LNCaP clone FGC (cell line): Measurements from ENCODE around the gene CCDC40.

ENCODE experiments used
- DNase-seq: peaks from one replicate; pipeline ENCODE4 v3.0.0-alpha.2; 2011; ENCODE audit warnings: low read depth
- H3K4me3 ChIP-seq: 2 replicates; pipeline ENCODE4 v1.5.1; 2011; ENCODE audit warnings: mild to moderate bottlenecking, low read depth, low read length, control low read depth
- TF ChIP-seq, protein P1 (sequence below): IDR thresholded peaks from 2 replicates; pipeline ENCODE4 v1.5.1; 2012; ENCODE audit warnings: mild to moderate bottlenecking; ENCODE audit not compliant: control insufficient read depth, insufficient read depth; ENCODE audit errors: extremely low read depth

The CCDC40 gene

DNA sequence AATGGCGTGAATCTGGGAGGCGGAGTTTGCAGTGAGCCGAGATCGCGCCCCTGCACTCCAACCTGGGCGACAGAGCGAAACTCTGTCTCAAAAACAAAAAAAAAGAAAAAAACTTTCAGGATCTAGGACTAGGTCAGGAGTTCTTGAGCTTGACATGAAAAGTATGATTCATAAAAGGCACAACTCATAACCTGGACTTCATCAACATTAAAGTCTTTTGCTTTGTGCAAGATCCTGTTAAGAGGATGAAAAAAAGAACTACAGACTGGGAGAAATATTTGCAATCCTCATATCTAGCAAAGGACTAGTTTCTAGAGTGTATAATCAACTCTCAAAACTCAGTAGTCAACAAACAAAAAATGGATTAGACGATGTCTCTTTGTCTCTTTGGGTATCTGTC lies 40.7 kb upstream of the CCDC40 start:
- TF ChIP-seq, protein P1, sequence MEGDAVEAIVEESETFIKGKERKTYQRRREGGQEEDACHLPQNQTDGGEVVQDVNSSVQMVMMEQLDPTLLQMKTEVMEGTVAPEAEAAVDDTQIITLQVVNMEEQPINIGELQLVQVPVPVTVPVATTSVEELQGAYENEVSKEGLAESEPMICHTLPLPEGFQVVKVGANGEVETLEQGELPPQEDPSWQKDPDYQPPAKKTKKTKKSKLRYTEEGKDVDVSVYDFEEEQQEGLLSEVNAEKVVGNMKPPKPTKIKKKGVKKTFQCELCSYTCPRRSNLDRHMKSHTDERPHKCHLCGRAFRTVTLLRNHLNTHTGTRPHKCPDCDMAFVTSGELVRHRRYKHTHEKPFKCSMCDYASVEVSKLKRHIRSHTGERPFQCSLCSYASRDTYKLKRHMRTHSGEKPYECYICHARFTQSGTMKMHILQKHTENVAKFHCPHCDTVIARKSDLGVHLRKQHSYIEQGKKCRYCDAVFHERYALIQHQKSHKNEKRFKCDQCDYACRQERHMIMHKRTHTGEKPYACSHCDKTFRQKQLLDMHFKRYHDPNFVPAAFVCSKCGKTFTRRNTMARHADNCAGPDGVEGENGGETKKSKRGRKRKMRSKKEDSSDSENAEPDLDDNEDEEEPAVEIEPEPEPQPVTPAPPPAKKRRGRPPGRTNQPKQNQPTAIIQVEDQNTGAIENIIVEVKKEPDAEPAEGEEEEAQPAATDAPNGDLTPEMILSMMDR = no peak
- no peak overlapping the region for H3K4me3 ChIP-seq
- no peak for DNase-seq

DNA sequence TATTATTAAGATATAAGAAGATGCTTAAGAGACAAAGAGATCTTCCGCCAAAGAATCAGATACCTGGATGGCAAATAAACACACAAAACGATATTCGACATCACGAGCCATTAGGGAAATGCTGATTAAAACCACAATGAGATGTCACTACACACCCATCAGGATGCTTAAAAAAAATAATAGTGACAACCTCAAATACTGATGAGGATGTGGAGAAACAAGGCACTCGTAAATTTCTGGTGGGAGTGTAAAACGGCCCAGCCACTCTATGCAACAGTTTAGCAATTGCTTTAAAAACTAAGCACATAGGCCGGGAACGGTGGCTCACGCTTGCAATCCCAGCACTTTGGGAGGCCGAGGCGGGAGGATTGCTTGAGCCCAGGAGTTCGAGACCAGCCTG lies 40.2 kb upstream of the CCDC40 start:
- no peak for DNase-seq
- no peak overlapping the region for H3K4me3 ChIP-seq
- TF ChIP-seq, protein P1 = no peak

DNA sequence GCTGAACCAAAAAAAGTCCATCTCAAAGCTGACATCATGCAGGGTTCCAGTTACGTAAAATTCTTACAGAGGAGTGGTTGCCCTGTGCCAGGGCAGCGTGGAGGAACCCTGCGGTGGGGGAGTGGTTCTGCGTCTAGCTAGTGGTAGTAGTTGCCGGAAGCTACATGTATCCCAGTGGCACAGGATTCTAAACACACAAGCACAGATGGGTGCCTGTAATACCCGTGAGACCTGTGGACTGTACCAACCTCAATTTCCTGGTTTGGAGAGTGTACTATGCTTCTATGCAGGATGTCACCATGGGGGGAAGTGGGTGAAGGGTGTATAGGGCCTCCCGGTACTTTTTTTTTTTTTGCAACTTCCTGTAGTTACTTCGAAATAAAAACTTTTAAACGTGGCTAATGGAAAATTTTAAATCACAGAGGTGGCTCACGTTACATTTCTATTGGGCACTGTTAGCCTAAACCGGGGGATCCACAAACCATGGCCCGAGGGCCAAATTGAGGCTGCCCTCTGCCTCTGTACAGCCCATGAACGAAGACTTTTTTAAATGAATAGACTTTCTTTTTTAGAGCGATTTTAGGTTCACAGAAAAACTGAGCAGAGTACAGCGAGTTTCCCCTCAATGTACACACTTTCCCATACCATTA lies 39.3 kb upstream of the CCDC40 start:
- TF ChIP-seq, protein P1 = no peak
- no peak for DNase-seq

GRCh38 chr17:80000136-80000535 lies 36.3 kb upstream of the CCDC40 start:
- TF ChIP-seq, protein P1 = no peak
- H3K4me3 ChIP-seq = no peak overlapping the region
- DNase-seq = no peak

More for the DNA sequence above, 39.3 kb upstream of the CCDC40 start:
- no peak overlapping the region for H3K4me3 ChIP-seq

GRCh38 chr17:80000981-80001775 lies 35.3 kb upstream of the CCDC40 start:
- TF ChIP-seq, protein P1 = no peak
- no peak overlapping the region for H3K4me3 ChIP-seq
- DNase-seq = no peak

- no peak for DNase-seq
- no peak overlapping the region for H3K4me3 ChIP-seq
- TF ChIP-seq, protein P1 = no peak
These were observed 34.3 kb upstream of the CCDC40 start for GRCh38 chr17:80002070-80002641.
